AG09319 (cell line): ENCODE results near the gene SLX4IP.
"Not testable (repeated sequence)": the region's sequence is repeated elsewhere in the genome, so short reads cannot be mapped to it uniquely, and the experiment has no call there.

ENCODE experiments used
- DNase-seq: peaks from one replicate; pipeline ENCODE4 v3.0.0-alpha.2; 2010; ENCODE audit warnings: low read depth; ENCODE audit errors: extremely low read depth
- CTCF ChIP-seq: IDR thresholded peaks from 2 replicates; pipeline ENCODE4 v1.5.1; 2011; ENCODE audit warnings: low read depth, mild to moderate bottlenecking, inconsistent platforms, low read length, moderate library complexity

Gene SLX4IP

GRCh38 chr20:10415013-10415650 lies 20.0 kb upstream of the SLX4IP start:
- no peak for TF ChIP-seq CTCF
- no peak for DNase-seq

- DNase-seq: not testable (repeated sequence)
These were observed 17.9 kb upstream of the SLX4IP start for GRCh38 chr20:10417218-10417617.

GRCh38 chr20:10419550-10420133 lies 15.5 kb upstream of the SLX4IP start:
- DNase-seq: no peak
- TF ChIP-seq CTCF: no peak

GRCh38 chr20:10423735-10424134 lies 11.4 kb upstream of the SLX4IP start:
- no peak for DNase-seq
- TF ChIP-seq CTCF: no peak

GRCh38 chr20:10427060-10427692 lies 7.9 kb upstream of the SLX4IP start:
- DNase-seq: peak; percentile 51
- peak; percentile 90 for TF ChIP-seq CTCF

GRCh38 chr20:10428008-10428407 lies 7.1 kb upstream of the SLX4IP start:
- no peak for DNase-seq
- no peak for TF ChIP-seq CTCF

GRCh38 chr20:10429443-10429981 lies 5.6 kb upstream of the SLX4IP start:
- TF ChIP-seq CTCF: no peak

More at GRCh38 chr20:10429443-10429981, 5.6 kb upstream of the SLX4IP start:
- no peak for DNase-seq
